Nephron (organoid): ENCODE measurements around the gene CUL4B.

Source experiments
- H3K27ac Mint-ChIP-seq, 3 experiments: 2 replicates each; pipeline ENCODE4 v1.8.0; 2020; ENCODE audit warnings: mixed read lengths in 3 of 3, mild to moderate bottlenecking in 2 of 3, moderate library complexity in 1 of 3
- H3K27me3 Mint-ChIP-seq: 2 replicates; pipeline ENCODE4 v1.8.0; 2021; ENCODE audit warnings: low read depth, mild to moderate bottlenecking, moderate library complexity, mixed read lengths
- H3K36me3 Mint-ChIP-seq: 2 replicates; pipeline ENCODE4 v1.8.0; 2020; ENCODE audit warnings: low read depth, mixed read lengths
- H3K4me1 Mint-ChIP-seq: 2 replicates; pipeline ENCODE4 v1.8.0; 2020; ENCODE audit warnings: mixed read lengths
- H3K4me3 Mint-ChIP-seq, 3 experiments: 2 replicates each; pipeline ENCODE4 v1.8.0; 2020; ENCODE audit warnings: mild to moderate bottlenecking in 3 of 3, mixed read lengths in 3 of 3, moderate library complexity in 2 of 3
- H3K9me3 Mint-ChIP-seq: 2 replicates; pipeline ENCODE4 v1.8.0; 2020; ENCODE audit warnings: mixed read lengths
- TF ChIP-seq, protein P1 (sequence below), 3 experiments: fragments of 200-600 bp; sonication (generic); IDR thresholded peaks; one replicate each; pipeline ENCODE4 v1.5.0; 2021; ENCODE audit warnings: antibody characterized with exemption in 3 of 3; ENCODE audit not compliant: unreplicated experiment in 3 of 3

Gene CUL4B

GRCh38 chrX:120561634-120562568, 1.1 kb upstream of the CUL4B start:
- Mint-ChIP-seq H3K4me1 (peaks cover 17% of the 10 kb centered on the region), H3K27ac (peak overlapping the region; percentile 99), H3K4me3 (peak overlapping the region; percentile 92 to 94 (median 94)), H3K9me3 (no peaks in the 10 kb centered on the region), H3K36me3 (peaks cover 5% of the 10 kb centered on the region), H3K27me3 (no peaks in the 10 kb centered on the region)
- TF ChIP-seq, protein P1, sequence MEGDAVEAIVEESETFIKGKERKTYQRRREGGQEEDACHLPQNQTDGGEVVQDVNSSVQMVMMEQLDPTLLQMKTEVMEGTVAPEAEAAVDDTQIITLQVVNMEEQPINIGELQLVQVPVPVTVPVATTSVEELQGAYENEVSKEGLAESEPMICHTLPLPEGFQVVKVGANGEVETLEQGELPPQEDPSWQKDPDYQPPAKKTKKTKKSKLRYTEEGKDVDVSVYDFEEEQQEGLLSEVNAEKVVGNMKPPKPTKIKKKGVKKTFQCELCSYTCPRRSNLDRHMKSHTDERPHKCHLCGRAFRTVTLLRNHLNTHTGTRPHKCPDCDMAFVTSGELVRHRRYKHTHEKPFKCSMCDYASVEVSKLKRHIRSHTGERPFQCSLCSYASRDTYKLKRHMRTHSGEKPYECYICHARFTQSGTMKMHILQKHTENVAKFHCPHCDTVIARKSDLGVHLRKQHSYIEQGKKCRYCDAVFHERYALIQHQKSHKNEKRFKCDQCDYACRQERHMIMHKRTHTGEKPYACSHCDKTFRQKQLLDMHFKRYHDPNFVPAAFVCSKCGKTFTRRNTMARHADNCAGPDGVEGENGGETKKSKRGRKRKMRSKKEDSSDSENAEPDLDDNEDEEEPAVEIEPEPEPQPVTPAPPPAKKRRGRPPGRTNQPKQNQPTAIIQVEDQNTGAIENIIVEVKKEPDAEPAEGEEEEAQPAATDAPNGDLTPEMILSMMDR (IDR thresholded peaks at IDR 0.05; ENCODE audit: unreplicated experiment in 3 of 3) = no peak

- TF ChIP-seq, protein P1 (IDR thresholded peaks at IDR 0.05; ENCODE audit: unreplicated experiment in 3 of 3) = no peak
- Mint-ChIP-seq H3K27me3 (no peaks in the 10 kb centered on the region), H3K9me3 (no peaks in the 10 kb centered on the region), H3K36me3 (peaks cover 8% of the 10 kb centered on the region), H3K4me1 (peaks cover 17% of the 10 kb centered on the region), H3K4me3 (peak overlapping the region; percentile 92 to 94 (median 94)), H3K27ac (peak overlapping the region; percentile 99)
These were observed 339 bp downstream of the CUL4B start for GRCh38 chrX:120560405-120560841.

- Mint-ChIP-seq H3K27ac (peak overlapping the region; percentile 99), H3K36me3 (peaks cover 8% of the 10 kb centered on the region), H3K4me3 (peak overlapping the region; percentile 92 to 94 (median 94)), H3K9me3 (no peaks in the 10 kb centered on the region), H3K4me1 (peaks cover 17% of the 10 kb centered on the region), H3K27me3 (no peaks in the 10 kb centered on the region)
- TF ChIP-seq, protein P1 (IDR thresholded peaks at IDR 0.05; ENCODE audit: unreplicated experiment in 3 of 3) = no peak
These were observed 958 bp downstream of the CUL4B start for GRCh38 chrX:120559804-120560203.

DNA sequence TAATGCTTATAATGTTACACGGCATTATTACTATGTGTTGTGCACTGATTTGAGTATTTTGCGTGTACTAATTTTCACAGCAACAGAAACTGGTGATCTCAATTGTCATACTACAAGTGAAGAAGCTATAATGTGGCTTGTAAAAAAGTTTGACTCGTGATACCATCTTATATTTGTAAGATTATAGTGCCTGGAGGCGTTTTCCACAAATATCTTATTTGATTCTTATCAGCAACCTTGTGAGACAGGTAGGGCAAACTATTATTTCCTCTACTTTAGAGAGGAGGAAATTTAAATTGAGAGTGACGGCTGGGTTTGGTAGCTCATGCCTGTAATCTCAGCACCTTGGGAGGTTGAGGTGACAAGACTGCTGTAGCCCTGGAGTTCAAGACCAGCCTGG, 4.5 kb downstream of the CUL4B start:
- H3K4me3 Mint-ChIP-seq = peak overlapping the region in 1 of 3 experiments; percentile 38
- H3K36me3 Mint-ChIP-seq = peaks cover 17% of the 10 kb centered on the region
- no peaks in the 10 kb centered on the region for H3K27me3 Mint-ChIP-seq
- peaks cover 5% of the 10 kb centered on the region for H3K4me1 Mint-ChIP-seq
- no peak overlapping the region for H3K27ac Mint-ChIP-seq
- no peaks in the 10 kb centered on the region for H3K9me3 Mint-ChIP-seq
- TF ChIP-seq, protein P1 (IDR thresholded peaks at IDR 0.05; ENCODE audit: unreplicated experiment in 3 of 3) = no peak

DNA sequence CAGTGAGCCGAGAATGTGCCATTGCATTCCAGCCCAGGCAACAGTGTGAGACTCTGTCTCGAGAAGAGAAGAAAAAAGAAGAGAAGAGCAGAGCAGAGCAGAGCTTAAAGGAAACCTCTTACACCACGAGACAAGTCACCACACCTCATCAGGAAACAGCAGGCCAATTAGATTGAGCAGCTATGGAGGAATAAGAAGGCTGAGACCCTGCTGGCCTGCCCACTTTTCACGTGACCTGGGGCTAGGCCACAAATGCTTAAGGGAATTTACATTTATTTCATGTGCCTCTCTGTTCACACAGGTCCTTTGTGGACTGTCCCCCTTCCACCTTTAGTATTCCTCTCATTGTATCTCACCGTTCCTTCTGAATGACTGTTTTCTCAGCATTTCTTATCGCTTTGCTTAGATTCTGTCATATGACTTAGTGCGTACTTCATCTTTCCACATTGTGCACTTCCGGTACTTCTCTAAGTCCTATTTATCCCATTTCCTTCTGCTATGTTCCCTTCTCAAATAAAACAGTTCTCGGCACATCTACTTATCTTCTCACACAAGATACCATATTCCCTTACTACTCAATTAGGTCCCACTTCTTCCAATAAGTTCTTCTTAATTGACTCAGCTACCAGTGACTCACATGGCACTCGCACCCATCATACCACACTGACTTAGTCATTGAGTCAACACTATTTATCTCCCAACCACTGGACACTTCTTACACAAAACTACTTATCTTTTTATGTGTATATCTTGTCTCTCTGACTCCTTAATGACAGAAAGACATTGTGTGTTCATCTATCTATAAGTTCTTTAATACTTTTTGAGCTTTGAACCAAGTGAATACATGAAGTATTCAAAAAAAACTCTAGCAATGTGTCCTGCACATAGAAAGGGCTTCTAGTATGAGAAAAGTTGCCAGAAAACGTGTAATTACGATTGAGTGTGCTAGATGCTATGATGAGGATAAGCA, 11.0 kb downstream of the CUL4B start:
- no peaks in the 10 kb centered on the region for H3K4me1 Mint-ChIP-seq
- H3K27ac Mint-ChIP-seq = no peak overlapping the region
- H3K36me3 Mint-ChIP-seq = peaks cover 25% of the 10 kb centered on the region
- H3K9me3 Mint-ChIP-seq = peaks cover 4% of the 10 kb centered on the region
- H3K4me3 Mint-ChIP-seq = no peak overlapping the region
- TF ChIP-seq, protein P1 (IDR thresholded peaks at IDR 0.05; ENCODE audit: unreplicated experiment in 3 of 3) = no peak
- H3K27me3 Mint-ChIP-seq = no peaks in the 10 kb centered on the region
